Suppressor macrophage (primary cell): ENCODE measurements around the gene CDH4.

Experiments
- DNase-seq, 4 experiments: peaks; one replicate each; pipeline ENCODE4 v3.0.0-alpha.2; 2020 to 2022

The CDH4 gene

DNA sequence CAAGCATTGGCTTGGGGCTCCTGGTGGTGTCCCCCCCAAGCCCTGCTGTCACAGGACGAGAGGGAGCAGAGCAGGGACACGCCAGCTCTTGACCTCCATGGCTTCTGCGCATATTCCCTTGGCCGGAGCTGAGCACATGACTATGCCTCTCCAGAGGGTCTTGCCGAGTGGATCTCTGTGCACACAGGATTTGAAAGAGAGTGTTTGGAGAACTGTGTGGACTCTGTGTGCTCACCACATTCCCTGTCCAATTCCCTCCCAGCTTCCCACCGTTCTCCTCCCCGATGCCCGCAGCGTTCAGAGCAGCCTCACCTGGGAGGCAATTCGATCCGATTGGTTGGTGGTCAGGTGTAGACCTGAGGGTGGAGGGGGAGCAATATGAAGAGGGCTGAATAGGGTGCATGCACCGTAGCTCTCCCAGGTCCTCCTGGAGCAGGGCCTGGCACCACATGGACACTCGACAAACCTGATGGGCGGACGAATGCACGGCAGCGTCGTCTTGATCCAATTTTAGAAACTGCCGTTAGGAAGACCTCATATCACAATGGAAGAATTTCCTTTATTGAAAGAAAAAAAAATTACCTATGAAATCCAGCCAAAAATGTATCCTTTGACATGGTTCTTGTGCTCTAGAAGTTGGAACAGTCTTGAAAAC, 287.8 kb downstream of the CDH4 start:
- no peak for DNase-seq

DNA sequence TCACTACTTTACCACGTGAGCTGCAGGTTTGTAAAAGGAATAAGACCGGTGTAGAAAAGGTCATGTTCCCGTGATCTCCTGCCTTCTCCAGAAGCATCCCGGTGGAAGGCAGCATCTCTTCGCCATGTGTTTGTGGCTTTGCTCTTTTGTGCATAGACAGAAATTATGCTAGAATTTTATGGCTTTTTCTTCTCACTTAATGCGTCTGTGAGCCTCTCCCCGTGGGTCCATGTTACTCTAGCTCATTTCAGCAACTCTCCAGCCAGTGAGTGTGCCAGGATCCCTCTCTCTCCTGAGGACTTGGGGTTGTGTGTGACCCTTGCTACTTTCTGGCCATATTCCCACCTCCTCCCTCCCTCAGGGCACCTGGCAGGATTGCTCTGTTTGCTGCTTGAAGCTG, 289.5 kb downstream of the CDH4 start:
- DNase-seq: no peak

GRCh38 chr20:61543086-61543485, 291.0 kb downstream of the CDH4 start:
- DNase-seq: no peak

DNA sequence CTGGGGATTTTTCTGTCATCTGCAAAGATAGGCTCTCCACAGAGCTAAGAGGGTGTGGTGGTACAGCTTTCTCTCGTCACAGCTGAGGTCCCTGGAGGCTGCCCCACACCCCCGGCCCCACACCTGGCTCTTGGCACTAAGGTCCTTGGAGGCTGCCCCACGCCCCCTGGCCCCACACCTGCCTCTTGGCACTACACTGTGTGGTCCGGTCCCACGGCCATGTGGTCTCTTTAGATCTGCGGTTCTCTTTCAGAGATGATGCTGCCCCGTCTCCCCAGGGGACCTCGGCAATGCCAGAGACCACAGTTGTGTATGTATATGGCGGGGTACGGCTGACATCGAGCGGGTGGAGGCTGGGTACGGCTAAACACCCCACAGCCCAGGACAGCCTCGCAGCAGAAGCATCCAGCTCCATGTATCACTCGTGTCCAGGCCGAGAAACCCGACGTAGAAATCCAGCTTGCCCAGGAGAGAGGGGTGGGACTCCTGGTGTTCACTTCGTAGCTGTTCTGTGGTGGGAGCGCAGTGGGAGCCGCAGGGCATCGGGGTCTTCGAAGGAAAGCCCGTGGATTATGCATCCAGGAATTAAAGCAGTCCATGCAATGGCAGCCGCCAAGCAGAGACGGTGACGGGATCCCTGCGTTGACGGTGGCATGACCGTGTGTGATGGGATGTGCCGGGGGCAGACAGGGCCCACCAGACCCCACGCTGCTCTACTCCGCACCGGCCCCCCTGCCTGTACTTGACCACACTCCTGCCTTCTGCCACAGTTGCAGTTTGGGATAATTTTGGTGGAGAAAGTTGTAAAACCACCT, 292.1 kb downstream of the CDH4 start:
- no peak for DNase-seq

- DNase-seq: no peak
Measured at GRCh38 chr20:61544910-61545889, 293.1 kb downstream of the CDH4 start.

DNA sequence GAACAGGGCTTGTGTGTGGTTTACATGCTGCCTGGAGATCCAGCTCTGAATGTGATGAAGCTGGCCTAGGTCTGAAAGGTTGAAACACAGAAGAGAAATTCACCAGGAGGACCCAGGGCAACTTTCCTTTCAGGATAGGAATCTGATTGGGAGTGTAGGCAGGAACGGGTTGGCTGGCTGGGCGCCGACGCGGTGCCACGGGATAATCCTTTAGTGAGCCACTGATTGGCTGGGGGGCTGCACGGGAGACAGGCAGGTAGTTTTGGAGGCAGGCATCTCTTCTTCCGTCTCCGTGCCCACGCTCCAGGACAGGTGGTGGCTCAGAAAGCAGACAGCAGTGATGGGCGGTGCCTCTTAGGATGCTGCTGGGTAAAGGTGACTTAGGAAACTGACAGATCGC, 294.6 kb downstream of the CDH4 start:
- no peak for DNase-seq

- DNase-seq: no peak
Measured at GRCh38 chr20:61548069-61548468, 296.0 kb downstream of the CDH4 start.

GRCh38 chr20:61549865-61550264, 297.8 kb downstream of the CDH4 start:
- no peak for DNase-seq

DNA sequence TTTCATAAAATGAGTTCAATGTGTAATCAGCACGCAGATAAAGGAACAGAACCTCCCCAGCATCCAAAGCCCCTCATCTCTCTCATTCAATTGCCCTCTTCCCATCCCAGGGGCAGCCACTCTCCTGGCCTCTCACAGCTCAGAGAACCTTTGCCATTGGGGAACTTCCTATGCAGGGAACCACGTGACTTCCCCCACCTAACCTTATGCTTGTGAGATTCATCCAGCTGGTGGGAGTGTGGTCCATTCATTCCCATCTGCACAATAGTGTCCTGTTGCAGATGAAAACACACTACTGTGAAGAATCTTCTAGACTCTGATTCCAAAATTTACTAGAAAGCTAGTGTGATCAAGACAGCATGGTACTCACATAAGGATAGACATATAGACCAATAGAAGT, 299.3 kb downstream of the CDH4 start:
- DNase-seq: no peak

DNA sequence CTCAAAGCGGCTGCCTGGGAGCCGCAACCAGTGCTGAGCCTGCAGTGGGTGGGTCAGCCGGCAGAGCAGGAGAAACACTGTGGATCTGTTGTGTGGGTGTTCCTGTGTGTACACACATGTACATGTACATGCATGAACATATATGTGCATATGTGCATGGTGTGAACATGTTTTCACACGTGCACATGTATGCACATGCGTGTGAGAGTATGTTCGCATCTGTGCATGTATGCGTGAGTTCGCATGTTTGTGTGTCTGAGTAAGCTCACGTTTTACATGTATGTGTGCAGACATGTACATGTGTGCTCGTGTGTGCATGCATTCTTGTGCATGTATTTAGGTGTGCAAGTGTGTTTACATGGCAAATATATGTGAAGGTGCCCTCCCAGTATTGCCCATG, 302.6 kb downstream of the CDH4 start:
- DNase-seq: no peak

GRCh38 chr20:61555566-61555965, 303.5 kb downstream of the CDH4 start:
- DNase-seq: no peak

DNA sequence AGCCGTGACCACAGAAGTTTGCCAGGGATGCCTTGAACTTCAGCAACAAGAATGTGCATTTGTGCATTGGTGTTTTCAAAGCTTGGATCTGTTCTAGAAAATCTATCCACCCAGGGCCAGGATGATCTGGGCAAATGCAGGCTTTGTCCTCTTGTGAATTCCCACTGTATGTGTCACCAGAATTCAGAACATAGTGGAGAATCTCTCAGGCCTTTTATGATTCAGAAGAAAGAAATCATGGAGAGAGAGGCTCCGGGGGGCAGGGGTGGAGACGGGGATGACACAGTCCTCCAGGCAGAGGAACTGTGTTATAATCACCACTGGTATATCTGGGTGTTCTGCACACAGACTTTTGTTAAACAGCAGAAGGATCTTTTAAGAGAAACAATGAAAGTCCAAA, 304.1 kb downstream of the CDH4 start:
- no peak for DNase-seq

DNA sequence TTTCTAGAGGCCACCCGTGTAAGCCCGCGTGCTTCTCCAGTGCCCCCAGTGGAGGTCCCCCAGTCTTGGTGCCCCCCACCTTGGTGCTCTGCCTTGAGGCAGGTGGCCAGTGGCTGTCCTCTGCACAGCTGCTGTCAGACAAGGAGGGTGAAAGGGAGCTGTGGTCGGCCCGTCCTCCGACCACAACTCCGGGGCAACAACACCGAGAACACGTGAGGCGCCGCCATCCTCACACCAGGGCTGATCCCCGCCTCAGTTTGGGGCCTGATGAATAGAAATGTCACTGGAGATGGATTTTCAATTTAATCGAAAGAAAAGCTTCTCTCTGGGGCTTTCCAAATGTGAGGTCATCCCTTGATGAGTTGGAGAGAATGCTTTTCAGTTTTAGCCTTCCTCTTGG, 304.6 kb downstream of the CDH4 start:
- no peak for DNase-seq

- DNase-seq: no peak
Measured at GRCh38 chr20:61557621-61558020, 305.6 kb downstream of the CDH4 start.

DNA sequence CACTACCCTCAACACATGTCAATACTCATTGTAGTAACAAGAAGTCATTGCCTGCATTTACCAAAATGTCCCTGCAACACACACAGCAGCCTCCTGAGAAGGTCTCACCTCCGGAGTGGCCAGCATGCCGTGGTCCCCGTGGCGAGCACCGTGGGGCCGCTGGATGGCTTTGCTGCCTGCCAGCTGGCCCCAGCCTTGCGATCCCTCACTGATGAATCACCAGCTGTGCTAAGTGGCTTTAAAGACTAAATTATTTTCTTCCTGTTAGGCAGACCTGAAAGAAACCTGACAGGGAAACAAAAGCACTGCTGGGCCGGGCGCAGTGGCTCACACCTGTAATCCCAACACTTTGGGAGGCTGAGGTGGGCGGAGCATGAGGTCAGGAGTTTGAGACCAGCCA, 306.7 kb downstream of the CDH4 start:
- DNase-seq: no peak

DNA sequence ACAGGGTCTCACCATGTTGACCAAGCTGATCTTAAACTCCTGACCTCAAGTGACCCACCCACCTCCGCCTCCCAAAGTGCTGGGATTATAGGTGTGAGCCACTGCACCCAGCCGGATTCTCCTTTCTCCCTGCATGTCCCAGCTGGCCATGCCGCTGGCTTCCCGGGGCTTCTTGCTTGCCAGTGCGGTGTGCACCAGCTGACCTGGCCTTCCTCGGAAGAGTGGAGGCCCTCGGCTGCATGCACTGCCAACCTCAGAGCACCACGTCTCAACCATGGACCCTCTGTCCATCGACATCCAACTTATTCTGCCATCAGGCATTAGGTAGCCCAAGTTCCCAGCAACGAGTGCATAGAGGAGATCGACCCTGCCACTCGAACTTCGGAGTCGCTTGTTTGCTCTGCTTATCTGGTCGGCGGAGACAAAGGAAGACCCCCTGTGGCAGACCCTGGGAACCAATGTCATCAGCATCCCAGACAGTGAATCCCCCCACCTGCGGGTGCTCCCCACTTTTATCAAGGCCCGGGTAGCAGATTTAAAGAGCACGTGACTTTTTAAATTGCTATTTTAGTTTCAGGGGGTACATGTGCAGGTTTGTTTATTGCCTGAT, 307.8 kb downstream of the CDH4 start:
- no peak for DNase-seq

- DNase-seq: no peak
Measured at GRCh38 chr20:61560361-61560853, 308.3 kb downstream of the CDH4 start.

GRCh38 chr20:61561111-61561830, 309.2 kb downstream of the CDH4 start:
- no peak for DNase-seq

GRCh38 chr20:61562491-61562890, 310.4 kb downstream of the CDH4 start:
- no peak for DNase-seq

GRCh38 chr20:61562897-61563504, 310.9 kb downstream of the CDH4 start:
- DNase-seq: no peak

DNA sequence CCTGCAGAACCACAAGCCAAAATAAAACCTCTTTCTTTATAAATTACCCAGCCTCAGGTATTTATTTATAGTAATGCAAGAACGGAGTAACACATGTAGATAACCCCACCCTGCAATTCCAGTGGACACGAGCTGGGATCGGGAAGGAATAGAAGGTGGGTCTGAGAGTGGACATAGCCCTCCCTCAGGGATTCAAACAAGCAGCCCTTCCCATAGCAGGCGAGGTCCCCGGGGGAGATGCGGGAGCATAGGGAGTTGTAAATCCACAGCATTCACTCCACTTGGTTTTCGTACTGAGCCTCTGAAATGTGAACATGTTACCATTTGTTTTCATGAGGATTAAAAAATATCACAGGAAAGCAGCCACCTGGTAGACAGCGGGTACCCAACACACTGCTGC, 312.6 kb downstream of the CDH4 start:
- DNase-seq: no peak
